ENCODE results near the gene CHD9. TPM values are rescaled to one million over a fixed set of nuclear protein-coding genes. Genes with fewer than 3 reads are reported as not detected.
"Not testable (repeated sequence)": the region's sequence is repeated elsewhere in the genome, so short reads cannot be mapped to it uniquely, and the experiment has no call there.

Gene CHD9
- total RNA-seq, 3 donors from 2014 or later = 65.4 to 95.9 (median 86.6) TPM

- H3K4me3 ChIP-seq = no peak overlapping the region
- intact Hi-C loops (cut with DNase I, micrococcal nuclease) = no loop called here
- H3K9me3 ChIP-seq = no peaks in the 10 kb centered on the region
- peaks cover 3% of the 10 kb centered on the region for H3K4me1 ChIP-seq (ENCODE audit: low read depth)
- H3K36me3 ChIP-seq (ENCODE audit: low read depth) = no peaks in the 10 kb centered on the region
- ATAC-seq (no peak), DNase-seq (no peak)
- TF ChIP-seq CTCF (IDR thresholded peaks at IDR 0.05) = no peak
Observed at GRCh38 chr16:53166099-53166498, 111.3 kb downstream of the CHD9 start.

GRCh38 chr16:53168744-53169143 lies 114.0 kb downstream of the CHD9 start:
- no peak for TF ChIP-seq CTCF (IDR thresholded peaks at IDR 0.05)
- intact Hi-C loops (cut with DNase I, micrococcal nuclease) = no loop called here

GRCh38 chr16:53172517-53172916 lies 117.7 kb downstream of the CHD9 start:
- intact Hi-C loops (cut with DNase I, micrococcal nuclease) = no loop called here
- Histone ChIP-seq H3K36me3 (ENCODE audit: low read depth) (no peaks in the 10 kb centered on the region), H3K4me1 (ENCODE audit: low read depth) (no peaks in the 10 kb centered on the region), H3K4me3 (no peak overlapping the region), H3K9me3 (no peaks in the 10 kb centered on the region)
- ATAC-seq (no peak), DNase-seq (no peak)
- TF ChIP-seq CTCF (IDR thresholded peaks at IDR 0.05) = no peak

More at GRCh38 chr16:53168744-53169143, 114.0 kb downstream of the CHD9 start:
- Histone ChIP-seq H3K36me3 (ENCODE audit: low read depth) (no peaks in the 10 kb centered on the region), H3K4me3 (no peak overlapping the region), H3K9me3 (no peaks in the 10 kb centered on the region), H3K4me1 (ENCODE audit: low read depth) (peaks cover 3% of the 10 kb centered on the region)
- ATAC-seq (no peak), DNase-seq (no peak)

GRCh38 chr16:53175118-53175517 lies 120.3 kb downstream of the CHD9 start:
- ATAC-seq (no peak), DNase-seq (no peak)
- intact Hi-C loops (cut with DNase I, micrococcal nuclease) = no loop called here
- TF ChIP-seq CTCF (IDR thresholded peaks at IDR 0.05) = no peak
- H3K4me1 ChIP-seq (ENCODE audit: low read depth) = no peaks in the 10 kb centered on the region
- no peaks in the 10 kb centered on the region for H3K36me3 ChIP-seq (ENCODE audit: low read depth)
- H3K4me3 ChIP-seq = no peak overlapping the region
- no peaks in the 10 kb centered on the region for H3K9me3 ChIP-seq

GRCh38 chr16:53176434-53176833 lies 121.6 kb downstream of the CHD9 start:
- intact Hi-C loops (cut with DNase I, micrococcal nuclease) = no loop called here
- ATAC-seq (no peak), DNase-seq (no peak)
- Histone ChIP-seq H3K9me3 (no peaks in the 10 kb centered on the region), H3K4me3 (no peak overlapping the region), H3K4me1 (ENCODE audit: low read depth) (no peaks in the 10 kb centered on the region), H3K36me3 (ENCODE audit: low read depth) (no peaks in the 10 kb centered on the region)
- no peak for TF ChIP-seq CTCF (IDR thresholded peaks at IDR 0.05)

GRCh38 chr16:53183442-53183841 lies 128.7 kb downstream of the CHD9 start:
- no peaks in the 10 kb centered on the region for H3K4me1 ChIP-seq (ENCODE audit: low read depth)
- no peaks in the 10 kb centered on the region for H3K36me3 ChIP-seq (ENCODE audit: low read depth)
- peaks cover 15% of the 10 kb centered on the region for H3K9me3 ChIP-seq
- DNase-seq (no peak), ATAC-seq (no peak)
- no peak for TF ChIP-seq CTCF (IDR thresholded peaks at IDR 0.05)
- no peak overlapping the region for H3K4me3 ChIP-seq
- intact Hi-C loops (cut with DNase I, micrococcal nuclease) = no loop called here

GRCh38 chr16:53185741-53186140 lies 130.9 kb downstream of the CHD9 start:
- H3K4me3 ChIP-seq; H3K4me1 ChIP-seq (ENCODE audit: low read depth); ATAC-seq; H3K36me3 ChIP-seq (ENCODE audit: low read depth); intact Hi-C loops (cut with DNase I, micrococcal nuclease); DNase-seq: not testable (repeated sequence)
- peaks cover 15% of the 10 kb centered on the region for H3K9me3 ChIP-seq

Data from mucosa of descending colon (tissue), 3 donors.